ENCODE measurements around the gene TEX2.

- TF ChIP-seq, protein P1, sequence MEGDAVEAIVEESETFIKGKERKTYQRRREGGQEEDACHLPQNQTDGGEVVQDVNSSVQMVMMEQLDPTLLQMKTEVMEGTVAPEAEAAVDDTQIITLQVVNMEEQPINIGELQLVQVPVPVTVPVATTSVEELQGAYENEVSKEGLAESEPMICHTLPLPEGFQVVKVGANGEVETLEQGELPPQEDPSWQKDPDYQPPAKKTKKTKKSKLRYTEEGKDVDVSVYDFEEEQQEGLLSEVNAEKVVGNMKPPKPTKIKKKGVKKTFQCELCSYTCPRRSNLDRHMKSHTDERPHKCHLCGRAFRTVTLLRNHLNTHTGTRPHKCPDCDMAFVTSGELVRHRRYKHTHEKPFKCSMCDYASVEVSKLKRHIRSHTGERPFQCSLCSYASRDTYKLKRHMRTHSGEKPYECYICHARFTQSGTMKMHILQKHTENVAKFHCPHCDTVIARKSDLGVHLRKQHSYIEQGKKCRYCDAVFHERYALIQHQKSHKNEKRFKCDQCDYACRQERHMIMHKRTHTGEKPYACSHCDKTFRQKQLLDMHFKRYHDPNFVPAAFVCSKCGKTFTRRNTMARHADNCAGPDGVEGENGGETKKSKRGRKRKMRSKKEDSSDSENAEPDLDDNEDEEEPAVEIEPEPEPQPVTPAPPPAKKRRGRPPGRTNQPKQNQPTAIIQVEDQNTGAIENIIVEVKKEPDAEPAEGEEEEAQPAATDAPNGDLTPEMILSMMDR (conservative IDR thresholded peaks at IDR 0.05; ENCODE audit: low read depth in 2 of 2), result no peak
- TF ChIP-seq EZH2 (IDR thresholded peaks at IDR 0.05; ENCODE audit: low read depth, unreplicated experiment), result no peak
- TF ChIP-seq CREB1 (CRISPR knock-in tag; IDR thresholded peaks at IDR 0.05; ENCODE audit: low read depth), result no peak
- TF ChIP-seq, protein P2, sequence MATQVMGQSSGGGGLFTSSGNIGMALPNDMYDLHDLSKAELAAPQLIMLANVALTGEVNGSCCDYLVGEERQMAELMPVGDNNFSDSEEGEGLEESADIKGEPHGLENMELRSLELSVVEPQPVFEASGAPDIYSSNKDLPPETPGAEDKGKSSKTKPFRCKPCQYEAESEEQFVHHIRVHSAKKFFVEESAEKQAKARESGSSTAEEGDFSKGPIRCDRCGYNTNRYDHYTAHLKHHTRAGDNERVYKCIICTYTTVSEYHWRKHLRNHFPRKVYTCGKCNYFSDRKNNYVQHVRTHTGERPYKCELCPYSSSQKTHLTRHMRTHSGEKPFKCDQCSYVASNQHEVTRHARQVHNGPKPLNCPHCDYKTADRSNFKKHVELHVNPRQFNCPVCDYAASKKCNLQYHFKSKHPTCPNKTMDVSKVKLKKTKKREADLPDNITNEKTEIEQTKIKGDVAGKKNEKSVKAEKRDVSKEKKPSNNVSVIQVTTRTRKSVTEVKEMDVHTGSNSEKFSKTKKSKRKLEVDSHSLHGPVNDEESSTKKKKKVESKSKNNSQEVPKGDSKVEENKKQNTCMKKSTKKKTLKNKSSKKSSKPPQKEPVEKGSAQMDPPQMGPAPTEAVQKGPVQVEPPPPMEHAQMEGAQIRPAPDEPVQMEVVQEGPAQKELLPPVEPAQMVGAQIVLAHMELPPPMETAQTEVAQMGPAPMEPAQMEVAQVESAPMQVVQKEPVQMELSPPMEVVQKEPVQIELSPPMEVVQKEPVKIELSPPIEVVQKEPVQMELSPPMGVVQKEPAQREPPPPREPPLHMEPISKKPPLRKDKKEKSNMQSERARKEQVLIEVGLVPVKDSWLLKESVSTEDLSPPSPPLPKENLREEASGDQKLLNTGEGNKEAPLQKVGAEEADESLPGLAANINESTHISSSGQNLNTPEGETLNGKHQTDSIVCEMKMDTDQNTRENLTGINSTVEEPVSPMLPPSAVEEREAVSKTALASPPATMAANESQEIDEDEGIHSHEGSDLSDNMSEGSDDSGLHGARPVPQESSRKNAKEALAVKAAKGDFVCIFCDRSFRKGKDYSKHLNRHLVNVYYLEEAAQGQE (IDR thresholded peaks at IDR 0.05; ENCODE audit: unreplicated experiment), result no peak
- TF ChIP-seq POLR2AphosphoS5 (IDR thresholded peaks at IDR 0.05; ENCODE audit: low read depth), result no peak
- no peak for TF ChIP-seq EZH2phosphoT487 (IDR thresholded peaks at IDR 0.05; ENCODE audit: unreplicated experiment)
- no peak for TF ChIP-seq ZNF331 (CRISPR knock-in tag; IDR thresholded peaks at IDR 0.05; ENCODE audit: low read depth)
- no peak for TF ChIP-seq ZNF114 (CRISPR knock-in tag; IDR thresholded peaks at IDR 0.05)
- TF ChIP-seq JUNB (IDR thresholded peaks at IDR 0.05; ENCODE audit: unreplicated experiment), result no peak
These were observed 2.2 kb downstream of the TEX2 start for GRCh38 chr17:64260886-64261285.
